Prostate gland (tissue), 2 donors: ENCODE results near the gene ATP13A2. TPM values are rescaled to one million over a fixed set of nuclear protein-coding genes. Genes with fewer than 3 reads are reported as not detected.

Experiments used
- DNase-seq: peaks from one replicate; pipeline ENCODE4 v3.0.0-alpha.2; 2019; ENCODE audit warnings: low spot score
- H3K27ac ChIP-seq, 2 donors: fragments of 200-600 bp; sonication (generic); 2 replicates each; pipeline ENCODE4 v1.5.1; 2017 to 2019
- H3K27me3 ChIP-seq: fragments of 200-600 bp; sonication (generic); replicated peaks from 2 replicates; pipeline ENCODE4 v1.5.1; 2019; ENCODE audit not compliant: insufficient read depth
- H3K36me3 ChIP-seq, 2 donors: fragments of 200-600 bp; sonication (generic); 1 replicate in 1 of 2; 2 replicates in 1 of 2; pipeline versions ENCODE4 v1.5.1 to v1.8.1; 2017 to 2019
- H3K4me1 ChIP-seq: fragments of 200-600 bp; sonication (generic); replicated peaks from 2 replicates; pipeline ENCODE4 v1.5.1; 2019
- H3K4me3 ChIP-seq, 2 donors: fragments of 200-600 bp; sonication (generic); 2 replicates each; pipeline ENCODE4 v1.5.1; 2017 to 2019
- H3K9me3 ChIP-seq: fragments of 200-600 bp; sonication (generic); 2 replicates; pipeline ENCODE4 v1.5.1; 2017
- CTCF ChIP-seq, 4 experiments: fragments of 200-600 bp in 2 of 4; fragments of 450-650 bp in 2 of 4; sonication (generic) in 2 of 4; IDR thresholded peaks; 1 replicate in 3 of 4; 2 replicates in 1 of 4; pipeline ENCODE4 v1.5.1; 2016 to 2019; ENCODE audit warnings: antibody characterized with exemption in 4 of 4, mild to moderate bottlenecking in 2 of 4, moderate library complexity in 2 of 4
- POLR2A ChIP-seq: fragments of 450-650 bp; IDR thresholded peaks from one replicate; pipeline ENCODE4 v1.6.1; 2016; ENCODE audit warnings: antibody characterized with exemption, mild to moderate bottlenecking
- POLR2AphosphoS5 ChIP-seq: sonication (generic); formaldehyde crosslinking; IDR thresholded peaks from one replicate; pipeline ENCODE4 v1.6.1; 2017; ENCODE audit warnings: antibody characterized with exemption
- WGBS: methylation state at CpG from one replicate; pipeline ENCODE4 v1.1.5; 2018; 5-methylcytosine and 5-hydroxymethylcytosine counted together
- intact Hi-C: fragments of 100-400 bp; cut with DNase I; formaldehyde crosslinking; loops from one replicate; pipeline ENCODE4 v1.14.2; 2022
- total RNA-seq, 2 donors: library from RNA; depleted of rRNA; stranded (reverse); fragments of >200 nt; gene quantifications; one replicate each; pipeline ENCODE4 v1.1.0, GENCODE V29; 2016

The ATP13A2 gene
- total RNA-seq, 2 donors from 2014 or later = 45.4 to 47.9 TPM

DNA sequence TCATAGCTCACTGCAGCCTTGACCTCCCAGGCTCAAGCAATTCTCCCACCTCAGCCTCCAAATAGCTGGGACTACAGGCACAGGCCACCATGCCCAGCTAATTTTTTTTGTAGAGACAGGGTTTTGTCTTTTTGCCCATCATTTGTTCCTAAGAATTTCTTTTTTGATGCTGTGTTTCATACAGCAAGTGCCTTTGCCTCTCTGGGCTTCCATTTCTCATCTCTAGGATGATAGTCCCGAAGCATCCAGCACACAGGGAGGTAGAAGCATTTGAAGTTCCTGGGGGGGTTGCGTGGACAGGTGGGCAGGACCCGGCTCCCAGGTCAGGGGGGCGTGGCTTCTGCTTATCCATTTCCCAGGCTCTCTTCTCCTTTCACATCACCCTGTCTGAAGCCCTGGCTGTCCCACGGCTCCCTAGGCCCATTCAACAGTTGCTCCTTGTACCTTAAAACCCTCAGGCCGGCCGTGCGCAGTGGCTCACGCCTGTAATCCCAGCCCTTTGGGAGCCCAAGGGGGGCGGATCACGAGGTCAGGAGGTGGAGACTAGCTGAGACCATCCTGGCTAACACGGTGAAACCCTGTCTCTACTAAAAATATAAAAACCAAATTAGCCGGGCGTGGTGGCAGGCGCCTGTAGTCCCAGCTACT lies 3.4 kb downstream of the ATP13A2 start:
- Histone ChIP-seq H3K4me3 (no peak overlapping the region), H3K9me3 (no peaks in the 10 kb centered on the region), H3K27me3 (no peaks in the 10 kb centered on the region), H3K4me1 (peaks cover 4% of the 10 kb centered on the region), H3K27ac (no peak overlapping the region), H3K36me3 (no peaks in the 10 kb centered on the region)
- no peak for TF ChIP-seq POLR2AphosphoS5
- TF ChIP-seq POLR2A = no peak
- no peak for TF ChIP-seq CTCF (IDR thresholded peaks at IDR 0.05)
- DNase-seq = no peak
- intact Hi-C loops = no loop called here
- 93% methylated on average over 15 of the region's 15 CpGs for WGBS

- no peak for TF ChIP-seq CTCF (IDR thresholded peaks at IDR 0.05)
- TF ChIP-seq POLR2A = no peak
- no peak for TF ChIP-seq POLR2AphosphoS5
- intact Hi-C loops = no loop called here
- Histone ChIP-seq H3K27ac (no peak overlapping the region), H3K9me3 (no peaks in the 10 kb centered on the region), H3K4me1 (peaks cover 4% of the 10 kb centered on the region), H3K36me3 (peaks cover 0 to 2% of the 10 kb centered on the region in 2 donors), H3K4me3 (no peak overlapping the region), H3K27me3 (no peaks in the 10 kb centered on the region)
- WGBS = 90% methylated on average over 8 of the region's 8 CpGs
- DNase-seq = no peak
These were observed 4.6 kb downstream of the ATP13A2 start for GRCh38 chr1:17007121-17007520.

DNA sequence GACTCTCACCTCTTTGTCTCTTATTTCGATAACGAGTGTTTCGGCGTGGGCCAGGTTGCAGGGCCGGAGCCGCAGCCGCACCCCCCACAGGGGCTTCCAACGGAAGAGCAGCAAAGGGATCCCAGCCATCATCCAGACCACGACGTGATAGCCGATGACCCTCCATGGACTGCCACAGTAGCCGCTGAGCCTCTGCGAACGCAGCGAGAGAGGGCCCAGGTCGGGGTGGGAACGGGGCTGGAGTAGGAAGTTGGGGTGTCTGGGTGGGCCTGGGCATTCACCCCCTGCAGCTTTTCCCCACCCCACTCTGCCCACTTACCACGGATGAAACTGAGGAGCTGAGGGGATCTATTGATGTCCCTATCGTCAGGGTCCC lies 6.4 kb downstream of the ATP13A2 start:
- peaks cover 0 to 4% of the 10 kb centered on the region in 2 donors for H3K36me3 ChIP-seq
- no peak overlapping the region for H3K27ac ChIP-seq
- WGBS = 95% methylated on average over 19 of the region's 19 CpGs
- intact Hi-C loops = no loop called here
- TF ChIP-seq CTCF (IDR thresholded peaks at IDR 0.05) (no peak), POLR2AphosphoS5 (no peak), POLR2A (no peak)
- H3K4me1 ChIP-seq = peaks cover under 1% of the 10 kb centered on the region
- H3K4me3 ChIP-seq = no peak overlapping the region
- H3K9me3 ChIP-seq = no peaks in the 10 kb centered on the region
- no peaks in the 10 kb centered on the region for H3K27me3 ChIP-seq
- no peak for DNase-seq

DNA sequence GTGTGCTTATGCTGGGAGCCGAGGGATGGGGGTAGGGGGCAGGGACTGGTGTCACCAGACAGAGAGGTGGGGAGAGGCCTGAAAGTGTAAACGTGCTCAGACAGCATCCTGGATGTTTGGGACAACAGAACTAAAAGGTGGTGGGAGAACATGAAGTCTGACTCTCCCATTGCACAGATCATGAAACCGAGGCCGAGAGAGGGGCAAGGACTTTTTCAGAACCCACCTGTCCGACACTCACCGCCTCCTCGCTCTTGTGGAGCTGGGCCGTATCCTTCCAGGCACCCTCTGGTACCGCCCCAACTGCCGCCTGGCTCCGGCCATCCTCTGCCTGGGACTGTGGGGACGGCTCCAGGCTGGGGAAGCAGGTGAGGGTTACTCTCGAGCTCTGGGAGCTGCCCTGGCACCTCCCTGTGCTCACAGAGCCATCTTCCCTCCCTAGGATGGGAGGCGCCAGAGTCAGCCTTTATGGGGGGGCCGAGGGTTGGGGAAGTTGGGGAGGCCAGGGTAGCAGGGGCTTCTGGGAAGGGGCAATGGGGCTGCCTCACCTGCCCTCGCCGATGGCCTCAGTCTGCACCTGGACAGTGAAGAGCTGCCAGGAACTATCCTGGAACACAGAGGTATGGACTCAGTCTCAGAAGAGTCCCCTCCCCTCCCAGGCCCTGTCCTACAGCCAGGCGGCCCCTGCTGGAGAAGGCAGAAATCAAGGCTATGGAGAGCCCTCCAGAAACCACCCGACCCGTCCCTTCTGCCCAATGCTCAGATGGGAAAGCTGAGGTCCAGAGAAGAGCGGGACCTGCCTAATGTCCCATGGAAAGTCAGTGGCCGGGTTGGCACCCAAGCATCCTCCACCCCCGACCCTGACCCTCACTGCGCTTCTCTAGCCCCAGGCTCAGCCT lies 7.0 kb downstream of the ATP13A2 start:
- intact Hi-C loops = no loop called here
- no peaks in the 10 kb centered on the region for H3K27me3 ChIP-seq
- H3K4me3 ChIP-seq = no peak overlapping the region
- WGBS = 88% methylated on average over 24 of the region's 24 CpGs
- H3K36me3 ChIP-seq = peaks cover 0 to 4% of the 10 kb centered on the region in 2 donors
- TF ChIP-seq CTCF (IDR thresholded peaks at IDR 0.05) (no peak), POLR2A (no peak), POLR2AphosphoS5 (no peak)
- DNase-seq = no peak
- H3K4me1 ChIP-seq = no peaks in the 10 kb centered on the region
- H3K9me3 ChIP-seq = no peaks in the 10 kb centered on the region
- no peak overlapping the region for H3K27ac ChIP-seq
